IMR-90 (cell line): ENCODE measurements around the gene LIMS2. TPM values are rescaled to one million over a fixed set of nuclear protein-coding genes. Genes with fewer than 3 reads are reported as not detected.

Experiments used
- ATAC-seq: fragments of 200-7000 bp; cut with Tn5 transposase; 2 replicates; pipeline ENCODE4 v1.9.1; 2020; ENCODE audit warnings: low read depth, mild to moderate bottlenecking, moderate library complexity
- BruUV-seq: library from RNA; stranded (reverse); fragments of 400-500 nt; replicated peaks from 2 replicates; lab custom pipeline; 2021; lab: Mats Ljungman, UMichigan
- CTCF ChIA-PET: fragments of 300-600 bp; formaldehyde crosslinking; extraction: SDS; loops from one replicate; lab custom pipeline; 2021; ENCODE audit warnings: antibody characterized with exemption; lab: Yijun Ruan, JAX
- POLR2A ChIA-PET: fragments of 300-600 bp; sonication (Branson Sonifier 250); formaldehyde crosslinking; loops from one replicate; lab custom pipeline; 2022; ENCODE audit warnings: antibody characterized with exemption; ENCODE audit not compliant: unreplicated experiment; lab: Charles Lee
- DNase-seq: peaks from one replicate; pipeline ENCODE4 v3.0.0; 2013
- H2AFZ ChIP-seq: replicated peaks from 2 replicates; pipeline ENCODE3; 2013; ENCODE audit warnings: low read length, mild to moderate bottlenecking; ENCODE audit not compliant: poor library complexity
- H2AK5ac ChIP-seq: 2 replicates; pipeline ENCODE4 v1.6.1; 2013; ENCODE audit warnings: low read depth, low read length, inconsistent platforms
- H2AK9ac ChIP-seq: replicated peaks from 2 replicates; pipeline ENCODE3; 2013; ENCODE audit warnings: mild to moderate bottlenecking, low read depth, low read length, moderate library complexity; ENCODE audit not compliant: poor library complexity
- H2BK120ac ChIP-seq: 2 replicates; pipeline ENCODE4 v1.6.1; 2013; ENCODE audit warnings: low read depth, low read length, inconsistent platforms
- H2BK15ac ChIP-seq: 3 replicates; pipeline ENCODE4 v1.6.1; 2013; ENCODE audit warnings: low read depth, low read length, inconsistent platforms
- H2BK20ac ChIP-seq: 2 replicates; pipeline ENCODE4 v1.6.1; 2013; ENCODE audit warnings: low read depth, mild to moderate bottlenecking, inconsistent platforms, low read length, moderate library complexity
- H2BK5ac ChIP-seq: 2 replicates; pipeline ENCODE4 v1.6.1; 2013; ENCODE audit warnings: mild to moderate bottlenecking, low read depth, low read length, inconsistent platforms; ENCODE audit not compliant: poor library complexity, severe bottlenecking
- H3K14ac ChIP-seq: replicated peaks from 2 replicates; pipeline ENCODE4 v1.6.1; 2013; ENCODE audit warnings: low read depth, low read length, inconsistent platforms
- H3K18ac ChIP-seq: 2 replicates; pipeline ENCODE4 v1.6.1; 2013; ENCODE audit warnings: low read depth, low read length, control low read depth
- H3K23ac ChIP-seq: 2 replicates; pipeline ENCODE4 v1.6.1; 2013; ENCODE audit warnings: low read depth, low read length, inconsistent platforms
- H3K27ac ChIP-seq: 2 replicates; pipeline ENCODE4 v1.5.1; 2013; ENCODE audit warnings: mild to moderate bottlenecking, control low read depth, low read length; ENCODE audit not compliant: insufficient read depth
- H3K27me3 ChIP-seq: 2 replicates; pipeline ENCODE4 v1.6.1; 2013; ENCODE audit warnings: low read length; ENCODE audit not compliant: control insufficient read depth, insufficient read depth
- H3K36me3 ChIP-seq: 2 replicates; pipeline ENCODE4 v1.6.1; 2013; ENCODE audit warnings: low read length, mixed read lengths; ENCODE audit not compliant: control insufficient read depth, insufficient read depth
- H3K4ac ChIP-seq: 2 replicates; pipeline ENCODE4 v1.6.1; 2013; ENCODE audit warnings: low read depth, low read length, inconsistent platforms
- H3K4me1 ChIP-seq: 2 replicates; pipeline ENCODE4 v1.6.1; 2013; ENCODE audit warnings: low read length, mixed read lengths; ENCODE audit not compliant: control insufficient read depth, insufficient read depth
- H3K4me2 ChIP-seq: 2 replicates; pipeline ENCODE4 v1.6.1; 2013; ENCODE audit warnings: low read depth, mild to moderate bottlenecking, control low read depth, low read length, moderate library complexity
- H3K4me3 ChIP-seq: 2 replicates; pipeline ENCODE4 v1.5.1; 2013; ENCODE audit warnings: low read depth, mild to moderate bottlenecking, control low read depth, low read length, moderate library complexity; ENCODE audit not compliant: insufficient read depth
- H3K56ac ChIP-seq: 2 replicates; pipeline ENCODE4 v1.6.1; 2013; ENCODE audit warnings: low read length, inconsistent platforms; ENCODE audit not compliant: insufficient read depth; ENCODE audit errors: extremely low read depth
- H3K79me1 ChIP-seq, 2 experiments: 2 replicates each; pipeline ENCODE4 v1.6.1; 2013; ENCODE audit warnings: low read length in 2 of 2, inconsistent platforms in 1 of 2, low read depth in 1 of 2
- H3K9ac ChIP-seq: 2 replicates; pipeline ENCODE4 v1.6.1; 2013; ENCODE audit warnings: low read depth, low read length, control low read depth
- H3K9me1 ChIP-seq: 2 replicates; pipeline ENCODE4 v1.6.1; 2013; ENCODE audit warnings: low read length, inconsistent platforms; ENCODE audit not compliant: insufficient read depth
- H3K9me3 ChIP-seq: 2 replicates; pipeline ENCODE4 v1.6.1; 2013; ENCODE audit warnings: low read length; ENCODE audit not compliant: control insufficient read depth, insufficient read depth
- H4K20me1 ChIP-seq: 2 replicates; pipeline ENCODE4 v1.6.1; 2013; ENCODE audit warnings: low read length, inconsistent platforms; ENCODE audit not compliant: insufficient read depth
- H4K5ac ChIP-seq: 2 replicates; pipeline ENCODE4 v1.6.1; 2013; ENCODE audit warnings: mild to moderate bottlenecking, low read depth, low read length, control low read depth
- H4K8ac ChIP-seq, 2 experiments: 2 replicates each; pipeline ENCODE4 v1.6.1; 2013; ENCODE audit warnings: low read depth in 2 of 2, low read length in 2 of 2, control low read depth in 1 of 2, inconsistent platforms in 1 of 2
- H4K91ac ChIP-seq: 2 replicates; pipeline ENCODE4 v1.6.1; 2013; ENCODE audit warnings: low read depth, low read length, inconsistent platforms; ENCODE audit not compliant: insufficient read depth
- BHLHE40 ChIP-seq: fragments of 150-350 bp; IDR thresholded peaks from 2 replicates; pipeline ENCODE4 v1.6.1; 2016; ENCODE audit warnings: mild to moderate bottlenecking, low read depth, low read length
- CEBPB ChIP-seq: IDR thresholded peaks from 2 replicates; pipeline ENCODE4 v1.6.1; 2012; ENCODE audit warnings: low read depth, low read length, improper control_type of control experiment
- CHD1 ChIP-seq: IDR thresholded peaks from 2 replicates; pipeline ENCODE4 v1.6.1; 2012; ENCODE audit warnings: low read depth, low read length, improper control_type of control experiment
- FOS ChIP-seq: fragments of 150-350 bp; IDR thresholded peaks from 2 replicates; pipeline ENCODE4 v1.6.1; 2016; ENCODE audit warnings: low read depth, low read length
- MAFK ChIP-seq: IDR thresholded peaks from 2 replicates; pipeline ENCODE4 v1.6.1; 2012; ENCODE audit warnings: low read depth, low read length, improper control_type of control experiment
- MAZ ChIP-seq: IDR thresholded peaks from 2 replicates; pipeline ENCODE4 v1.6.1; 2012; ENCODE audit warnings: low read depth, mild to moderate bottlenecking, low read length, improper control_type of control experiment, moderate library complexity, borderline replicate concordance
- MXI1 ChIP-seq: IDR thresholded peaks from 2 replicates; pipeline ENCODE4 v1.6.1; 2012; ENCODE audit warnings: low read depth, mild to moderate bottlenecking, low read length, moderate library complexity, borderline replicate concordance
- NFE2L2 ChIP-seq: fragments of 150-350 bp; IDR thresholded peaks from 2 replicates; pipeline ENCODE4 v1.6.1; 2016; ENCODE audit warnings: low read depth, mild to moderate bottlenecking, low read length
- POLR2A ChIP-seq: IDR thresholded peaks from 2 replicates; pipeline ENCODE4 v1.6.1; 2012; ENCODE audit warnings: mild to moderate bottlenecking, low read depth, low read length
- RAD21 ChIP-seq: IDR thresholded peaks from 2 replicates; pipeline ENCODE4 v1.6.1; 2012; ENCODE audit warnings: low read length, improper control_type of control experiment
- RCOR1 ChIP-seq: IDR thresholded peaks from 2 replicates; pipeline ENCODE4 v1.6.1; 2012; ENCODE audit warnings: mild to moderate bottlenecking, low read length, improper control_type of control experiment; ENCODE audit not compliant: insufficient replicate concordance
- RFX5 ChIP-seq: IDR thresholded peaks from 2 replicates; pipeline ENCODE4 v1.8.0; 2012; ENCODE audit warnings: low read depth, mild to moderate bottlenecking, low read length, moderate library complexity
- SMC3 ChIP-seq: fragments of 150-350 bp; IDR thresholded peaks from 2 replicates; pipeline ENCODE4 v1.6.1; 2016; ENCODE audit warnings: low read depth, mild to moderate bottlenecking, antibody characterized with exemption, low read length, moderate library complexity
- WGBS, 2 experiments: methylation state at CpG; one replicate each; pipeline versions ENCODE4 v1.1.5 to v1.1.7; 2013; ENCODE audit warnings: missing lambda C conversion rate in 2 of 2; ENCODE audit not compliant: insufficient read length in 1 of 2; ENCODE audit errors: extremely low coverage in 2 of 2; 5-methylcytosine and 5-hydroxymethylcytosine counted together
- dilution Hi-C: fragments of 300-500 bp; cut with HindIII; formaldehyde crosslinking; loops from one replicate; pipeline ENCODE4 v1.14.3; 2018; ENCODE audit warnings: low sequenced_read_pairs; ENCODE audit not compliant: unreplicated experiment
- in situ Hi-C: fragments of 300-500 bp; cut with MboI; formaldehyde crosslinking; loops from 3 replicates; pipeline ENCODE4 v1.14.3; 2019; ENCODE audit warnings: low sequenced_read_pairs, inconsistent platforms, mixed read lengths
- intact Hi-C: fragments of 100-400 bp; cut with micrococcal nuclease; formaldehyde crosslinking; loops from 2 replicates; pipeline ENCODE4 v1.10.0; 2022
- polyA plus RNA-seq, 3 experiments: library from polyadenylated mRNA; depleted of rRNA; stranded (reverse); fragments of >200 nt; gene quantifications; 2 replicates each; pipeline ENCODE4 v1.2.3, GENCODE V29; 2012; ENCODE audit warnings: low replicate concordance in 1 of 3
- total RNA-seq: library from RNA; depleted of rRNA; stranded (reverse); fragments of >200 nt; gene quantifications from 2 replicates; pipeline ENCODE4 v1.2.3, GENCODE V29; 2012
- TF ChIP-seq, protein P1 (sequence below): fragments of 150-350 bp; IDR thresholded peaks from 2 replicates; pipeline ENCODE4 v1.6.1; 2017; ENCODE audit warnings: mild to moderate bottlenecking, antibody characterized with exemption, low read length, low read depth
- TF ChIP-seq, protein P2 (sequence below): conservative IDR thresholded peaks from 2 replicates; pipeline ENCODE4 v1.5.1; 2012; ENCODE audit warnings: mild to moderate bottlenecking, low read depth, low read length, improper control_type of control experiment
- TF ChIP-seq, protein P3 (sequence below): fragments of 150-350 bp; IDR thresholded peaks from 2 replicates; pipeline ENCODE4 v1.6.1; 2016; ENCODE audit warnings: low read depth, mild to moderate bottlenecking, low read length, moderate library complexity, borderline replicate concordance

LIMS2 gene
- total and polyA plus RNA-seq, 2 of the 4 experiments (the other 2 are of a cell fraction): 1.3 to 18.8 TPM

DNA sequence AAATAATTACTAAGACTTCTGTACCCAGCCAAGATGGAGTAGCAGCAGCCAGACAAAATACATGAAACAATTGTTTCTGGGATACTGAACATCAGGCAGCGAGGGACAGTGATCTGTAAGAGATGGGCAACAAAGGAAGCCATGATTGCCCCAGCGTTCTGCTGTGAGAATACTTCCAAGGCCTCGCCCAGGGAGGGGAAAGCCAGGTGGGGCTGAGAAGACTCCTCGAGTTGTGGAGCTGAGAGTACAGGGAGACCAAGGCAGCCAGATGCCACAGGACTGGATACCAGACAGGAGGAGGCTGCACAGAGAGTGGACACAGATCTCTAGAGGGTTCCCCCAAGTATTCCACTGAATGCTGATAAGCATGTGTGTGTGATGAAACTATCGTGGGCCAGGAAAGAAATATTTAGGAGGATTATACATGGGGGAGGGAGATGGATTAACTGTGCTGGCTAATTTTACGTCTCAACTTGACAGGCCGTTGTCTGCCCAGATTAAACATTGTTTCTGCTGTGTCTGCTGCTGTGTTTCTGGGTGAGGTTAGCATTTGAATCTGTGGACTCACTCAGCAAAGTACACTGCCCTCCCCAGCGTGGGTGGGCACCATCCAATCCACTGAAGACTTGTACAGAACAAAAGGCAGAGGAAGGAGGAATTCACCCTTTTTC, 10.2 kb upstream of the LIMS2 start:
- H3K4me2 ChIP-seq: no peak overlapping the region
- H3K9me3 ChIP-seq: peaks cover 3% of the 10 kb centered on the region; the same call in 1 of the 2 replicates
- CTCF ChIA-PET: no interaction called here

More for the DNA sequence above, 10.2 kb upstream of the LIMS2 start:
- peaks cover 4% of the 10 kb centered on the region for H3K4me1 ChIP-seq
- TF ChIP-seq, protein P1, sequence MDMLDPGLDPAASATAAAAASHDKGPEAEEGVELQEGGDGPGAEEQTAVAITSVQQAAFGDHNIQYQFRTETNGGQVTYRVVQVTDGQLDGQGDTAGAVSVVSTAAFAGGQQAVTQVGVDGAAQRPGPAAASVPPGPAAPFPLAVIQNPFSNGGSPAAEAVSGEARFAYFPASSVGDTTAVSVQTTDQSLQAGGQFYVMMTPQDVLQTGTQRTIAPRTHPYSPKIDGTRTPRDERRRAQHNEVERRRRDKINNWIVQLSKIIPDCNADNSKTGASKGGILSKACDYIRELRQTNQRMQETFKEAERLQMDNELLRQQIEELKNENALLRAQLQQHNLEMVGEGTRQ: no peak
- TF ChIP-seq BHLHE40 (no peak), RFX5 (no peak), POLR2A (no peak), CHD1 (no peak), MAFK (no peak), FOS (no peak), MXI1 (no peak), CEBPB (no peak), NFE2L2 (no peak), RCOR1 (no peak), RAD21 (no peak), SMC3 (no peak), MAZ (no peak)
- TF ChIP-seq, protein P2, sequence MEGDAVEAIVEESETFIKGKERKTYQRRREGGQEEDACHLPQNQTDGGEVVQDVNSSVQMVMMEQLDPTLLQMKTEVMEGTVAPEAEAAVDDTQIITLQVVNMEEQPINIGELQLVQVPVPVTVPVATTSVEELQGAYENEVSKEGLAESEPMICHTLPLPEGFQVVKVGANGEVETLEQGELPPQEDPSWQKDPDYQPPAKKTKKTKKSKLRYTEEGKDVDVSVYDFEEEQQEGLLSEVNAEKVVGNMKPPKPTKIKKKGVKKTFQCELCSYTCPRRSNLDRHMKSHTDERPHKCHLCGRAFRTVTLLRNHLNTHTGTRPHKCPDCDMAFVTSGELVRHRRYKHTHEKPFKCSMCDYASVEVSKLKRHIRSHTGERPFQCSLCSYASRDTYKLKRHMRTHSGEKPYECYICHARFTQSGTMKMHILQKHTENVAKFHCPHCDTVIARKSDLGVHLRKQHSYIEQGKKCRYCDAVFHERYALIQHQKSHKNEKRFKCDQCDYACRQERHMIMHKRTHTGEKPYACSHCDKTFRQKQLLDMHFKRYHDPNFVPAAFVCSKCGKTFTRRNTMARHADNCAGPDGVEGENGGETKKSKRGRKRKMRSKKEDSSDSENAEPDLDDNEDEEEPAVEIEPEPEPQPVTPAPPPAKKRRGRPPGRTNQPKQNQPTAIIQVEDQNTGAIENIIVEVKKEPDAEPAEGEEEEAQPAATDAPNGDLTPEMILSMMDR: no peak
- TF ChIP-seq, protein P3, sequence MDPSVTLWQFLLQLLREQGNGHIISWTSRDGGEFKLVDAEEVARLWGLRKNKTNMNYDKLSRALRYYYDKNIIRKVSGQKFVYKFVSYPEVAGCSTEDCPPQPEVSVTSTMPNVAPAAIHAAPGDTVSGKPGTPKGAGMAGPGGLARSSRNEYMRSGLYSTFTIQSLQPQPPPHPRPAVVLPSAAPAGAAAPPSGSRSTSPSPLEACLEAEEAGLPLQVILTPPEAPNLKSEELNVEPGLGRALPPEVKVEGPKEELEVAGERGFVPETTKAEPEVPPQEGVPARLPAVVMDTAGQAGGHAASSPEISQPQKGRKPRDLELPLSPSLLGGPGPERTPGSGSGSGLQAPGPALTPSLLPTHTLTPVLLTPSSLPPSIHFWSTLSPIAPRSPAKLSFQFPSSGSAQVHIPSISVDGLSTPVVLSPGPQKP: no peak
- no peak overlapping the region for H3K9ac ChIP-seq
- no peak overlapping the region for H3K23ac ChIP-seq
- no peaks in the 10 kb centered on the region for H3K36me3 ChIP-seq
- H2BK15ac ChIP-seq: no peak overlapping the region
- no peak overlapping the region for H3K56ac ChIP-seq
- no peak overlapping the region for H2BK20ac ChIP-seq
- BruUV-seq: no TSS peak
- no peak overlapping the region for H3K14ac ChIP-seq
- H4K5ac ChIP-seq: no peak overlapping the region
- dilution Hi-C loops (no loop called here), intact Hi-C loops (no loop called here), in situ Hi-C loops (no loop called here)
- 79% methylated on average over 5 of the region's 8 CpGs; no CpG with 5 or more reads in 1 of the 2 experiments for WGBS, 2 experiments
- no peak for DNase-seq
- no peak overlapping the region for H3K4me3 ChIP-seq
- H4K91ac ChIP-seq: no peak overlapping the region
- peak; percentile 18; the same call in 1 of the 2 replicates for ATAC-seq
- no peak overlapping the region for H3K27ac ChIP-seq
- peaks cover 4% of the 10 kb centered on the region; the same call in 1 of the 2 replicates for H3K27me3 ChIP-seq
- no peak overlapping the region for H2AK9ac ChIP-seq
- no peak overlapping the region for H3K4ac ChIP-seq
- H2AFZ ChIP-seq: no peak overlapping the region
- POLR2A ChIA-PET: no interaction called here
- H2BK5ac ChIP-seq: no peak overlapping the region
- no peak overlapping the region for H4K8ac ChIP-seq
- no peak overlapping the region for H3K18ac ChIP-seq
- H3K9me1 ChIP-seq: peaks cover 5% of the 10 kb centered on the region; the same call in 1 of the 2 replicates
- H3K79me1 ChIP-seq: no peaks in the 10 kb centered on the region
- H2BK120ac ChIP-seq: no peak overlapping the region
- H4K20me1 ChIP-seq: no peaks in the 10 kb centered on the region
- no peak overlapping the region for H2AK5ac ChIP-seq
